Measurements from ENCODE around the gene PLCE1. TPM values are rescaled to one million over a fixed set of nuclear protein-coding genes. Genes with fewer than 3 reads are reported as not detected.

PLCE1 gene
- total RNA-seq, 2 donors from 2014 or later: 42.4 to 45.5 TPM

DNA sequence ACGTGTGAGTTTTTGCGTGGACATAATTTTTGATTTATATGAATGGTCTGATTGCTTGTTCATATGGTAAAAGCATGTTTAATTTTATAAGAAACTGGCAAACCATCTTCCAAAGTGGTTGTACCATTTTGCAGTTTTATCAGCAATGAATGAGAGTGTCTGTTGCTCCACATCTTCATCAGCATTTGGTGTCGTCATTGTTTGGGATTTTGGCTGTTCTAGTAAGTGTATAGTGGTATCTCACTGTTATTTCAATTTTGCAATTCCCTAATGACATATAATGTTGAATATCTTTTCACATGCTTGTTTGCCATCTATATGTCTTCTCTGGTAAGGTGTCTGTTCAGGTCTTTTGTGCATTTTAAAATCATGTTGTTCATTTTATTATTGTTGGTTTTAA lies 13.2 kb upstream of the PLCE1 start:
- no peaks in the 10 kb centered on the region for H3K36me3 ChIP-seq
- no peaks in the 10 kb centered on the region for H3K27me3 ChIP-seq
- TF ChIP-seq, protein P1, sequence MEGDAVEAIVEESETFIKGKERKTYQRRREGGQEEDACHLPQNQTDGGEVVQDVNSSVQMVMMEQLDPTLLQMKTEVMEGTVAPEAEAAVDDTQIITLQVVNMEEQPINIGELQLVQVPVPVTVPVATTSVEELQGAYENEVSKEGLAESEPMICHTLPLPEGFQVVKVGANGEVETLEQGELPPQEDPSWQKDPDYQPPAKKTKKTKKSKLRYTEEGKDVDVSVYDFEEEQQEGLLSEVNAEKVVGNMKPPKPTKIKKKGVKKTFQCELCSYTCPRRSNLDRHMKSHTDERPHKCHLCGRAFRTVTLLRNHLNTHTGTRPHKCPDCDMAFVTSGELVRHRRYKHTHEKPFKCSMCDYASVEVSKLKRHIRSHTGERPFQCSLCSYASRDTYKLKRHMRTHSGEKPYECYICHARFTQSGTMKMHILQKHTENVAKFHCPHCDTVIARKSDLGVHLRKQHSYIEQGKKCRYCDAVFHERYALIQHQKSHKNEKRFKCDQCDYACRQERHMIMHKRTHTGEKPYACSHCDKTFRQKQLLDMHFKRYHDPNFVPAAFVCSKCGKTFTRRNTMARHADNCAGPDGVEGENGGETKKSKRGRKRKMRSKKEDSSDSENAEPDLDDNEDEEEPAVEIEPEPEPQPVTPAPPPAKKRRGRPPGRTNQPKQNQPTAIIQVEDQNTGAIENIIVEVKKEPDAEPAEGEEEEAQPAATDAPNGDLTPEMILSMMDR (IDR thresholded peaks at IDR 0.05): no peak
- intact Hi-C loops (cut with DNase I): no loop called here
- H3K27ac ChIP-seq: no peak overlapping the region
- no peak overlapping the region for H3K9ac ChIP-seq (ENCODE audit: low read depth in 2 of 2, low read length in 2 of 2)
- no peak for DNase-seq
- H3K9me3 ChIP-seq: no peaks in the 10 kb centered on the region
- H3K4me3 ChIP-seq: no peak overlapping the region
- no peaks in the 10 kb centered on the region for H3K4me1 ChIP-seq

DNA sequence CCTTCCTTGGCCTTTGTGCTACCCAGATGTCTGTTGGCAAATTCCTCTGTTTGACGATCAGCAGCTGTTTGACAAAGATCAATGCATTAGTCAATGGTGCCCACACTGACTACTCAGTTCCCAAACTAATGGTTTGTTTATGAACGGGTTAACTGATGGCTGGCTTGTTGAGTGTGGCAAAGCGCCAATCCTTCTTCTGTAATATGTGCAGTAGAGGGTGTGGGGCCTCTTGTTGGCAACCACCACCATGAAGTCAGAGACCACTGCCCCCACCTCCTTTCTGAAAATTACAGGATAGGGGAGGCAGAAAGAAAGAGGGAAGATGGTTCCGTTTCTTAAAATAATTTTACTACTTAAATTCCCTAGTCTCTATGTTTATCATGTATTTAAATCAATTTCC lies 2.6 kb upstream of the PLCE1 start:
- no peak overlapping the region for H3K9ac ChIP-seq (ENCODE audit: low read depth in 2 of 2, low read length in 2 of 2)
- H3K27me3 ChIP-seq: no peaks in the 10 kb centered on the region
- TF ChIP-seq, protein P1 (IDR thresholded peaks at IDR 0.05): no peak
- no peaks in the 10 kb centered on the region for H3K9me3 ChIP-seq
- intact Hi-C loops (cut with DNase I): no loop called here
- H3K27ac ChIP-seq: no peak overlapping the region
- H3K4me3 ChIP-seq: no peak overlapping the region
- no peak for DNase-seq
- no peaks in the 10 kb centered on the region for H3K4me1 ChIP-seq
- H3K36me3 ChIP-seq: no peaks in the 10 kb centered on the region

DNA sequence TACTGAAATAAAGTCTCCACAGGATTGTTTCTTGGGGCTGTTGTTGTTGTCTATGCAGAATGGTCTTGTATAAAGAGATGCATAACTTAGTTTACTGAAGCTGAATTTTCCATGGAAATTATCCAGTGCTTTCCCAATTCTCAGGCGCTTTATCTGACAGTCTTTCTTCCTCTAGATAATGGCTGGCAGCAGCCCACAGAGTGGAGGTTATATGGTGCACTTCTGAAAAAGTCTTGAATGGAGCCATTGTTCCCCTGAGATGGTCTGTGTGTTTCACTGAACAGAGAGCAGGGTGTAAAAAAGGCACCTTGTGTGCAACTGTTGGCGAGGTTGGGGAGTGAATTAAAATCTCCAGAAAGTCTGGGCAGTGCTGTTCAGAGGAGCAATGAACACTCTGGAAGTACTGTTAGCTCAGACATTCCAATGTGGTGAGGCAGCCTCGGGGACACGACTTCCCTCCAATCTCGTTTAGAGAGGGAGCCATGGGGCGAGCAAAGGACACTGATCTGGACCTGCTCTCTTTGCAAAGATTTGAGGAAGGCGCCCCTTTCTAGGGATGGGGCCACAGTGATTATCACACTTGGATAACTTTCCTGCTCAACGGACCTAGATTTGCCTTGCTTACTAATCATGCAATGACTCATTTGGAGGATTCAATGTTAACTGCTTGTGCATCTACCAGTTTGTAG lies 2.0 kb upstream of the PLCE1 start:
- H3K27me3 ChIP-seq: no peaks in the 10 kb centered on the region
- no peak overlapping the region for H3K4me3 ChIP-seq
- H3K9ac ChIP-seq (ENCODE audit: low read depth in 2 of 2, low read length in 2 of 2): no peak overlapping the region
- no peaks in the 10 kb centered on the region for H3K4me1 ChIP-seq
- no peaks in the 10 kb centered on the region for H3K36me3 ChIP-seq
- TF ChIP-seq, protein P1 (IDR thresholded peaks at IDR 0.05): no peak
- intact Hi-C loops (cut with DNase I): no loop called here
- H3K9me3 ChIP-seq: no peaks in the 10 kb centered on the region
- H3K27ac ChIP-seq: peak overlapping the region; percentile 5
- peak; percentile 74 for DNase-seq

DNA sequence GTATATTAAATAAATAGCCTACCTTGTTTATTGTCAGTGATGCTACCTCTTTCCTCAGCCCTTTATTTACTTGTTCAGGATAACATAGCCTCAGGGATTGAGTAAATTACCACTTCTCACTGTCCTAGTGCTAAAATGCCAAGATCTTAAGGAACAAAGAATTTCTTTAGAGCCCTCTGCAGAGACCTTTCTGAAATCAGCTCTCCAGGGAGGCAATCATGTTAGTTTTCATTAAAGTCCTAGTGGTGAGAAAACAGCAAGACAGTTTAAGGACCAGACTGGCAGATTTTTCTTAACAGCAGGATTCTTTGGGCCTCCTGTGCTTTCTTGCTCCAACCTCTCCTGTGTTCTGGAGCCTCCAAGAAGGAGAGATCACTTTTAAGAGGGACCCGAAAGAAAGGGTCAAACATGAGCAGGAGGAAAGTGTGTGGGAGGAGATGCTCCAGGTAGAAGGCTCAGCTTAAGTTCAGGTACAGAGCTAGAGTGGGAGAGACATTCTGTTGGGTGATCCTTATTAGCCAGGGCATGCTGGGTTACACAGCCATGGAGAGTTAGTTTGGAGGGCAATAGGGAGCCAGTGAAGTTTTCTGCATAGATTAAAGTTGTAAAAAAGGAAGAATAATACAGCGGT lies 1.2 kb upstream of the PLCE1 start:
- TF ChIP-seq, protein P1 (IDR thresholded peaks at IDR 0.05): no peak
- no peaks in the 10 kb centered on the region for H3K9me3 ChIP-seq
- H3K4me1 ChIP-seq: no peaks in the 10 kb centered on the region
- no peaks in the 10 kb centered on the region for H3K27me3 ChIP-seq
- no peaks in the 10 kb centered on the region for H3K36me3 ChIP-seq
- no peak overlapping the region for H3K27ac ChIP-seq
- no peak overlapping the region for H3K4me3 ChIP-seq
- no peak for DNase-seq
- H3K9ac ChIP-seq (ENCODE audit: low read depth in 2 of 2, low read length in 2 of 2): peak overlapping the region in 1 of 2 donors; percentile 4
- intact Hi-C loops (cut with DNase I): no loop called here

DNA sequence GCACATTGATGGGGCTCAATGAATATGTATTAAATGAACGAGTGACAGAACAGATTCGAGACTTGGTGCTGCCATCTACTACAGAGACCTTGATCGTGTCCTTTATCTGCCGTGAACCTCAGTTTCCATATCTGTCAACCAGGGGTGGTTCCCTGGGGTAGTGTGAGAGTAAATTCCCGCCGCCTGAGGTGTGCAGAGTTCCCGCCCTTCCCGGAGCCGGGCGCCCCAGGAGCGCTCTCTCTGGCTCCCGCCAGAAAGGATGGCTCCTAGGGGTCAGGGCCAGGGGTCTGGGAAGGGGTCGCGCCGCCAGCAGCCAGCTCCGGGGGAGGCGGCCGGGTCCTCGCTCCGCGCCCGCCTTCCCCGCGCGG lies 333 bp upstream of the PLCE1 start:
- TF ChIP-seq, protein P1 (IDR thresholded peaks at IDR 0.05): no peak
- H3K27ac ChIP-seq: no peak overlapping the region
- H3K4me1 ChIP-seq: no peaks in the 10 kb centered on the region
- H3K9ac ChIP-seq (ENCODE audit: low read depth in 2 of 2, low read length in 2 of 2): peak overlapping the region; percentile 65 to 74
- DNase-seq: no peak
- no peaks in the 10 kb centered on the region for H3K36me3 ChIP-seq
- H3K4me3 ChIP-seq: peak overlapping the region; percentile 37
- H3K9me3 ChIP-seq: no peaks in the 10 kb centered on the region
- no peaks in the 10 kb centered on the region for H3K27me3 ChIP-seq
- intact Hi-C loops (cut with DNase I): no loop called here
